CD14-positive monocyte (primary cell): ENCODE results near the gene ITPR1. TPM values are rescaled to one million over a fixed set of nuclear protein-coding genes. Genes with fewer than 3 reads are reported as not detected.

Experiments
- DNase-seq, 3 donors: peaks; one replicate each; pipeline ENCODE4 v3.0.0-alpha.2; 2011 to 2022
- H2AFZ ChIP-seq: 2 replicates; pipeline ENCODE4 v1.6.0; 2012; ENCODE audit warnings: mild to moderate bottlenecking, low read depth, low read length, inconsistent platforms; ENCODE audit not compliant: insufficient read depth, poor library complexity, severe bottlenecking
- H3K27ac ChIP-seq, 2 donors: 1 replicate in 1 of 2; 2 replicates in 1 of 2; pipeline ENCODE4 v1.5.1; 2012 to 2013; ENCODE audit warnings: low read length in 2 of 2, control low read depth in 1 of 2, inconsistent platforms in 1 of 2, low read depth in 1 of 2, mild to moderate bottlenecking in 1 of 2
- H3K27me3 ChIP-seq, 2 donors: one replicate each; pipeline versions ENCODE4 v1.6.0 to v1.6.1; 2011 to 2013; ENCODE audit warnings: low read length in 2 of 2; ENCODE audit not compliant: control insufficient read depth in 2 of 2, insufficient read depth in 2 of 2
- H3K36me3 ChIP-seq, 2 donors: replicated peaks in 1 of 2; 1 replicate in 1 of 2; 2 replicates in 1 of 2; pipeline versions ENCODE4 v1.5.1 to v1.6.1; 2012 to 2013; ENCODE audit warnings: low read length in 2 of 2, control low read depth in 1 of 2, inconsistent platforms in 1 of 2, mild to moderate bottlenecking in 1 of 2; ENCODE audit not compliant: insufficient read depth in 2 of 2, control insufficient read depth in 1 of 2
- H3K4me1 ChIP-seq, 2 donors: 1 replicate in 1 of 2; 2 replicates in 1 of 2; pipeline versions ENCODE4 v1.5.1 to v1.6.1; 2012 to 2013; ENCODE audit warnings: low read length in 2 of 2, control low read depth in 1 of 2, inconsistent platforms in 1 of 2, mild to moderate bottlenecking in 1 of 2, moderate library complexity in 1 of 2; ENCODE audit not compliant: insufficient read depth in 2 of 2, control insufficient read depth in 1 of 2
- H3K4me2 ChIP-seq: replicated peaks from 2 replicates; pipeline ENCODE3; 2012; ENCODE audit warnings: low read length, moderate library complexity, mild to moderate bottlenecking; ENCODE audit not compliant: poor library complexity, severe bottlenecking; ENCODE audit errors: extremely low read depth
- H3K4me3 ChIP-seq, 3 experiments: fragments of 200-600 bp in 1 of 3; sonication (generic) in 1 of 3; replicated peaks in 1 of 3; 1 replicate in 2 of 3; 2 replicates in 1 of 3; pipeline ENCODE4 v1.5.1; 2011 to 2013; ENCODE audit warnings: low read length in 3 of 3, mild to moderate bottlenecking in 3 of 3, control low read depth in 2 of 3, low read depth in 2 of 3, inconsistent platforms in 1 of 3, moderate library complexity in 1 of 3
- H3K79me2 ChIP-seq: 2 replicates; pipeline ENCODE4 v1.6.0; 2012; ENCODE audit warnings: mild to moderate bottlenecking, control low read depth, inconsistent platforms, low read length, moderate library complexity; ENCODE audit not compliant: insufficient read depth
- H3K9ac ChIP-seq: 2 replicates; pipeline ENCODE4 v1.6.0; 2017; ENCODE audit warnings: low read length, mild to moderate bottlenecking; ENCODE audit not compliant: insufficient read depth, poor library complexity, severe bottlenecking
- H3K9me3 ChIP-seq, 2 donors: replicated peaks in 1 of 2; 1 replicate in 1 of 2; 2 replicates in 1 of 2; pipeline versions ENCODE4 v1.5.1 to v1.6.1; 2012 to 2013; ENCODE audit warnings: low read length in 2 of 2, control low read depth in 1 of 2; ENCODE audit not compliant: control insufficient read depth in 1 of 2, insufficient read depth in 1 of 2
- H4K20me1 ChIP-seq: 2 replicates; pipeline ENCODE4 v1.6.0; 2012; ENCODE audit warnings: mild to moderate bottlenecking, low read length, control low read depth, moderate library complexity; ENCODE audit not compliant: insufficient read depth
- H3K27ac Mint-ChIP-seq, 7 donors: one replicate each; pipeline ENCODE4 v1.8.0; 2020; ENCODE audit warnings: mild to moderate bottlenecking in 7 of 7, mixed read lengths in 7 of 7, moderate library complexity in 6 of 7, inconsistent platforms in 2 of 7
- H3K27me3 Mint-ChIP-seq, 3 donors: one replicate each; pipeline ENCODE4 v1.8.0; 2021 to 2022; ENCODE audit warnings: low read depth in 3 of 3, mild to moderate bottlenecking in 3 of 3, mixed read lengths in 3 of 3, moderate library complexity in 3 of 3, inconsistent platforms in 1 of 3
- H3K36me3 Mint-ChIP-seq, 2 donors: one replicate each; pipeline ENCODE4 v1.8.0; 2020; ENCODE audit warnings: mixed read lengths in 2 of 2, inconsistent platforms in 1 of 2, mild to moderate bottlenecking in 1 of 2
- H3K4me1 Mint-ChIP-seq: one replicate; pipeline ENCODE4 v1.8.0; 2020; ENCODE audit warnings: mild to moderate bottlenecking, mixed read lengths
- H3K4me3 Mint-ChIP-seq, 2 donors: one replicate each; pipeline ENCODE4 v1.8.0; 2020; ENCODE audit warnings: mild to moderate bottlenecking in 2 of 2, mixed read lengths in 2 of 2, moderate library complexity in 1 of 2
- H3K9me3 Mint-ChIP-seq, 7 donors: one replicate each; pipeline ENCODE4 v1.8.0; 2020 to 2022; ENCODE audit warnings: mixed read lengths in 7 of 7, mild to moderate bottlenecking in 6 of 7, moderate library complexity in 6 of 7, inconsistent platforms in 2 of 7
- CTCF ChIP-seq: fragments of 200-600 bp; IDR thresholded peaks from one replicate; pipeline ENCODE4 v1.8.0; 2022; ENCODE audit warnings: antibody characterized with exemption, mild to moderate bottlenecking
- WGBS: methylation state at CpG from one replicate; pipeline ENCODE4 v1.1.5; 2013; ENCODE audit warnings: missing lambda C conversion rate; ENCODE audit not compliant: insufficient coverage; 5-methylcytosine and 5-hydroxymethylcytosine counted together
- intact Hi-C, 2 donors: fragments of 100-400 bp; cut with micrococcal nuclease; formaldehyde crosslinking; loops; one replicate each; pipeline versions ENCODE4 v1.15.0 to v1.15.1; 2023
- polyA plus RNA-seq, 3 donors: library from polyadenylated mRNA; depleted of rRNA in 1 of 3; unstranded in 2 of 3; stranded (reverse) in 1 of 3; fragments of 300-500 nt in 2 of 3; fragments of >200 nt in 1 of 3; fragmentation: Illumina TruSeq in 2 of 3; gene quantifications; 1 replicate in 2 of 3; 2 replicates in 1 of 3; pipeline ENCODE4 v1.2.3, GENCODE V29; 2012 to 2021

The ITPR1 gene
- polyA plus RNA-seq, 3 donors: 3.2 to 21.1 (median 7.1) TPM

GRCh38 chr3:4674216-4674615, 181.1 kb downstream of the ITPR1 start:
- Histone ChIP-seq H3K9ac (no peak overlapping the region), H3K4me2 (no peak overlapping the region), H2AFZ (no peak overlapping the region), H3K9me3 (no peaks in the 10 kb centered on the region), H3K27me3 (no peaks in the 10 kb centered on the region), H3K27ac (no peak overlapping the region), H4K20me1 (no peaks in the 10 kb centered on the region), H3K36me3 (peaks cover 87 to 99% of the 10 kb centered on the region in 2 donors), H3K79me2 (no peaks in the 10 kb centered on the region), H3K4me1 (no peaks in the 10 kb centered on the region), H3K4me3 (no peak overlapping the region)
- H3K36me3 Mint-ChIP-seq: peaks cover 86 to 93% of the 10 kb centered on the region in 2 donors
- intact Hi-C loops: no loop called here
- H3K27me3 Mint-ChIP-seq: no peaks in the 10 kb centered on the region
- no peak for TF ChIP-seq CTCF
- no peaks in the 10 kb centered on the region for H3K9me3 Mint-ChIP-seq
- no peak overlapping the region for H3K4me3 Mint-ChIP-seq
- no peak for DNase-seq
- H3K27ac Mint-ChIP-seq: no peak overlapping the region
- H3K4me1 Mint-ChIP-seq: peaks cover 1% of the 10 kb centered on the region
- no CpG with 5 or more reads among the region's 2 CpGs for WGBS

- Histone ChIP-seq H3K36me3 (peaks cover 86 to 99% of the 10 kb centered on the region in 2 donors), H3K9me3 (no peaks in the 10 kb centered on the region), H2AFZ (no peak overlapping the region), H3K4me1 (no peaks in the 10 kb centered on the region), H3K9ac (no peak overlapping the region), H3K27ac (no peak overlapping the region), H3K79me2 (no peaks in the 10 kb centered on the region), H3K27me3 (no peaks in the 10 kb centered on the region), H4K20me1 (no peaks in the 10 kb centered on the region), H3K4me2 (no peak overlapping the region), H3K4me3 (no peak overlapping the region)
- WGBS: no CpG with 5 or more reads among the region's 1 CpG
- no peak for TF ChIP-seq CTCF
- H3K36me3 Mint-ChIP-seq: peaks cover 85 to 90% of the 10 kb centered on the region in 2 donors
- no peaks in the 10 kb centered on the region for H3K27me3 Mint-ChIP-seq
- no peak overlapping the region for H3K27ac Mint-ChIP-seq
- H3K4me1 Mint-ChIP-seq: no peaks in the 10 kb centered on the region
- DNase-seq: no peak
- no peaks in the 10 kb centered on the region for H3K9me3 Mint-ChIP-seq
- intact Hi-C loops: no loop called here
- no peak overlapping the region for H3K4me3 Mint-ChIP-seq
Measured at GRCh38 chr3:4675704-4676103, 182.6 kb downstream of the ITPR1 start.
